Upper lobe of left lung (tissue), 4 donors: Measurements from ENCODE around the gene GNG11.

ENCODE experiments used
- EP300 ChIP-seq, 4 donors: sonication (generic); formaldehyde crosslinking; IDR thresholded peaks; one replicate each; pipeline ENCODE4 v1.5.1; 2017; ENCODE audit warnings: antibody characterized with exemption in 4 of 4, control low read depth in 2 of 4
- POLR2A ChIP-seq, 4 donors: fragments of 450-650 bp; IDR thresholded peaks; one replicate each; pipeline ENCODE4 v1.5.1; 2016 to 2017; ENCODE audit warnings: antibody characterized with exemption in 4 of 4, mild to moderate bottlenecking in 2 of 4
- POLR2AphosphoS5 ChIP-seq, 2 donors: sonication (generic); formaldehyde crosslinking; IDR thresholded peaks; one replicate each; pipeline ENCODE4 v1.5.1; 2017; ENCODE audit warnings: antibody characterized with exemption in 2 of 2
- TF ChIP-seq, protein P1 (sequence below), 6 experiments: fragments of 450-650 bp in 4 of 6; fragments of 200-600 bp in 2 of 6; sonication (generic) in 2 of 6; IDR thresholded peaks; one replicate each; pipeline ENCODE4 v1.5.1; 2016 to 2019; ENCODE audit warnings: antibody characterized with exemption in 6 of 6

DNA sequence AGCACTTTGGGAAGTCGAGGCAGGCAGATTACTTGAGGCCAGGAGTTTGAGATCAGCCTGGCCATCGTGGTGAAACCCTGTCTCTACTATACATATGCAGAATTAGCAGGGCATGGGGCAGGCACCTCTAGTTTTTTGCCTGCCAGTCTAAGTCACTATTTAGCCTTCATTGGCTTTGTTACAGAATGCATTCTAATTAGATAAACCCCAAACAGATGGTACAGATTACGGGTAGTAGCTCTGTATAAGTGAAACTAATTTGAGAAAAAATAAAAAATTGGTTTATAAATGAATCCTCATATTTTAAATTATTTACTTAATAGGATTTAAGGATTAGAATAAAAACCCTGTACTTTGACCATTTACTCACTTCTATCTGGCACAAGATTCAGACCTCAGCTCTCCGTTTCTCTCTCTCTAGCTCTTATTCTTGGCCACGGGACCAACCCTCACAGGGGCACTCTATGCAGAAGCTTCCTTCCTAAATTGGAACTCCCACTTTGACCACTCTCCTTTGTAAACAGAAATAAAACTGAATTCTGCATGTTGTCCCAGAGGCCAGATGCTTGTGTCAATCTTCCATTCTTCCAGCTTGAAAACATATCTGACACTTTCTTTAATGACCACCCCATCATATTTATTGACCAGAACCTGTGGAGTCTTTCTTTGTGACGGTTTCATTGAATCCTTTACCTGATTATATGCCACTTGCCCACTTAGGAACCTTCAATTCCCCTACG, 55.8 kb downstream of the GNG11 start:
- no peak for TF ChIP-seq POLR2A (IDR thresholded peaks at IDR 0.05)
- no peak for TF ChIP-seq EP300 (IDR thresholded peaks at IDR 0.05)
- TF ChIP-seq, protein P1, sequence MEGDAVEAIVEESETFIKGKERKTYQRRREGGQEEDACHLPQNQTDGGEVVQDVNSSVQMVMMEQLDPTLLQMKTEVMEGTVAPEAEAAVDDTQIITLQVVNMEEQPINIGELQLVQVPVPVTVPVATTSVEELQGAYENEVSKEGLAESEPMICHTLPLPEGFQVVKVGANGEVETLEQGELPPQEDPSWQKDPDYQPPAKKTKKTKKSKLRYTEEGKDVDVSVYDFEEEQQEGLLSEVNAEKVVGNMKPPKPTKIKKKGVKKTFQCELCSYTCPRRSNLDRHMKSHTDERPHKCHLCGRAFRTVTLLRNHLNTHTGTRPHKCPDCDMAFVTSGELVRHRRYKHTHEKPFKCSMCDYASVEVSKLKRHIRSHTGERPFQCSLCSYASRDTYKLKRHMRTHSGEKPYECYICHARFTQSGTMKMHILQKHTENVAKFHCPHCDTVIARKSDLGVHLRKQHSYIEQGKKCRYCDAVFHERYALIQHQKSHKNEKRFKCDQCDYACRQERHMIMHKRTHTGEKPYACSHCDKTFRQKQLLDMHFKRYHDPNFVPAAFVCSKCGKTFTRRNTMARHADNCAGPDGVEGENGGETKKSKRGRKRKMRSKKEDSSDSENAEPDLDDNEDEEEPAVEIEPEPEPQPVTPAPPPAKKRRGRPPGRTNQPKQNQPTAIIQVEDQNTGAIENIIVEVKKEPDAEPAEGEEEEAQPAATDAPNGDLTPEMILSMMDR (IDR thresholded peaks at IDR 0.05) = no peak
- no peak for TF ChIP-seq POLR2AphosphoS5 (IDR thresholded peaks at IDR 0.05)
